ENCODE data around the gene METTL16. TPM values are rescaled to one million over a fixed set of nuclear protein-coding genes. Genes with fewer than 3 reads are reported as not detected.

METTL16 gene
- total RNA-seq, 4 donors from 2014 or later: 30.4 to 48.9 (median 44.7) TPM

DNA sequence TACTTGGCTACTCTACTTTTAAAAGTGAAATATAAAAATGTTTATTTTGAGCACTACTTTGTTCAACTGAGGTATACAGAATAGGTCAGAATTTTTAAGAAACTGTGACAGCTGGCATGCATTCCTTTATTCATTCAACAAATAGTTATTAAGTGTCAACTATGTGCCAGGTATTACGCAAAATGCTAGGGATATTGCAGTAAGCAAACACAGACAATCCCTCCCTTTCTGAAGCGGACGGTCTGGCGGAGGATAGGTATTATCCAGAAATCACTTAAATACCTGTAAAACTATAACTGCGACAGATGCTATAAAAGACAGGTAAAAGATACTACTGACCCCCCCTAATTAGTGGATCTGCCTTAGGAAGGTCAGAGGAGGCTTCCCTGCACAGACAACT lies 26.1 kb downstream of the METTL16 start:
- no peak for DNase-seq
- intact Hi-C loops (cut with DNase I): no loop called here
- H3K4me1 ChIP-seq: peaks cover 3 to 12% of the 10 kb centered on the region in 2 donors
- no peaks in the 10 kb centered on the region for H3K9me3 ChIP-seq
- H3K27ac ChIP-seq: no peak overlapping the region
- no peak for TF ChIP-seq POLR2A (IDR thresholded peaks at IDR 0.05)
- TF ChIP-seq, protein P1, sequence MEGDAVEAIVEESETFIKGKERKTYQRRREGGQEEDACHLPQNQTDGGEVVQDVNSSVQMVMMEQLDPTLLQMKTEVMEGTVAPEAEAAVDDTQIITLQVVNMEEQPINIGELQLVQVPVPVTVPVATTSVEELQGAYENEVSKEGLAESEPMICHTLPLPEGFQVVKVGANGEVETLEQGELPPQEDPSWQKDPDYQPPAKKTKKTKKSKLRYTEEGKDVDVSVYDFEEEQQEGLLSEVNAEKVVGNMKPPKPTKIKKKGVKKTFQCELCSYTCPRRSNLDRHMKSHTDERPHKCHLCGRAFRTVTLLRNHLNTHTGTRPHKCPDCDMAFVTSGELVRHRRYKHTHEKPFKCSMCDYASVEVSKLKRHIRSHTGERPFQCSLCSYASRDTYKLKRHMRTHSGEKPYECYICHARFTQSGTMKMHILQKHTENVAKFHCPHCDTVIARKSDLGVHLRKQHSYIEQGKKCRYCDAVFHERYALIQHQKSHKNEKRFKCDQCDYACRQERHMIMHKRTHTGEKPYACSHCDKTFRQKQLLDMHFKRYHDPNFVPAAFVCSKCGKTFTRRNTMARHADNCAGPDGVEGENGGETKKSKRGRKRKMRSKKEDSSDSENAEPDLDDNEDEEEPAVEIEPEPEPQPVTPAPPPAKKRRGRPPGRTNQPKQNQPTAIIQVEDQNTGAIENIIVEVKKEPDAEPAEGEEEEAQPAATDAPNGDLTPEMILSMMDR (IDR thresholded peaks at IDR 0.05): no peak
- no peaks in the 10 kb centered on the region for H3K36me3 ChIP-seq
- WGBS, 2 donors: 95 to 97% methylated on average over 5 of the region's 5 CpGs
- H3K4me3 ChIP-seq (replicated peaks in 1 of 3): no peak overlapping the region
- H3K27me3 ChIP-seq: no peaks in the 10 kb centered on the region

DNA sequence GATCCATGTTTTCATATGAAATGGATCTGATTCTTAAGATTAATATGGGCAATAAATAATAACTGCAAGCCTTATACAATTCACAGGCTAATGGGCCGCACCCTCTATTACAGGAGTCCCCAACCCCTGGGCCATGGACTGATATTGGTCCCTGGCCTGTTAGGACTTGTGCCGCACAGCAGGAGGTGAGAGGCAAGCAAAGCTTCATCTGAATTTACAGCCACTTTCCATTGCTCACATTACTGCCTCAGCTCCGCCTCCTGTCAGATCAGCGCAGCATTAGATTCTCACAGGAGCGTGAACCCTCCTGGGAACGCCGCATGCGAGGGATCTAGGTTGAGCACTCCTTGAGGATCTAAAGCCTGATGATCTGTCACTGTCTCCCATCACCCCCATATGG lies 26.8 kb downstream of the METTL16 start:
- no peak for TF ChIP-seq POLR2A (IDR thresholded peaks at IDR 0.05)
- TF ChIP-seq, protein P1 (IDR thresholded peaks at IDR 0.05): no peak
- no peak overlapping the region for H3K4me3 ChIP-seq (replicated peaks in 1 of 3)
- no peaks in the 10 kb centered on the region for H3K27me3 ChIP-seq
- no peak for DNase-seq
- no peaks in the 10 kb centered on the region for H3K36me3 ChIP-seq
- no peak overlapping the region for H3K27ac ChIP-seq
- no peaks in the 10 kb centered on the region for H3K9me3 ChIP-seq
- intact Hi-C loops (cut with DNase I): no loop called here
- WGBS, 2 donors: 95 to 98% methylated on average over 8 of the region's 8 CpGs
- peaks cover 0 to 8% of the 10 kb centered on the region in 2 donors for H3K4me1 ChIP-seq

DNA sequence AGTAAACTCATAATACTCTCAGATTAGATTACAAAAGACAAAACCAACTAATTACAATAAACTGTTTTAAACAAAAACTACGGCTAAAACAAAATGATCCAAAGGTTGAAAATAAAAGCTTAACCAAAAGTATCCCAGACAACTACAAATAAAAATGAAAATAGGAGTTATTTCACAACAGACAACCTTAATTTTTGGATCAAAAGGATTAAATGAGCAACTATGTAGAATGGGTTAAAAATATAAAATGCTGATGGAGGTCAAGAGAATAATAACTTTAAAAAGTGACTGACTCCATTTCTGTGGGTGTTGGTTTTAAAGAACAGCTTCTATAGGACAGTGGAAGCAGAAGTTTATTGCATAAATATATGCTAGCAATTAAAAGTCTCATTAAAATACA lies 28.6 kb downstream of the METTL16 start:
- intact Hi-C loops (cut with DNase I): no loop called here
- no peak for DNase-seq
- no peak overlapping the region for H3K4me3 ChIP-seq (replicated peaks in 1 of 3)
- H3K27ac ChIP-seq: no peak overlapping the region
- no peak for TF ChIP-seq POLR2A (IDR thresholded peaks at IDR 0.05)
- TF ChIP-seq, protein P1 (IDR thresholded peaks at IDR 0.05): no peak
- H3K4me1 ChIP-seq: peaks cover 0 to 4% of the 10 kb centered on the region in 2 donors
- H3K36me3 ChIP-seq: no peaks in the 10 kb centered on the region
- H3K27me3 ChIP-seq: no peaks in the 10 kb centered on the region
- 100% methylated on average over 1 of the region's 1 CpG for WGBS, 2 donors
- no peaks in the 10 kb centered on the region for H3K9me3 ChIP-seq

DNA sequence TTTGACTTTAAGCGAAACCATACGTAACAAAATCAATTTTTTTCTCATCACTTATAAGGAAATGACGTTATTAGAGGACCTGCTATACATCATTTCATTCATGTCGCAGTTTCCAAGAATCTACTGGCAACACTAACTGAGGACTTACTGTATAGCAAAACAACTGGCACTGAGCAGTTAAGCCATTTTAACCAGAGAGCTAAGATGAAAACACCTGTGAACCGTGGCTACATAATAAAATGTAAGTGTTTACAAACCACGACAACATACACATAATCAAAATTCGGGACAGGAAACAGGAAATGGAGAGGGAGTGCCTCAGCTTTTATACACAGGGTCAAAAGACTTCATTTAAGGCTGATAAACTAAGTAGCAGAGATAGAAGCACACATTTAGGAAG lies 29.5 kb downstream of the METTL16 start:
- no peak for TF ChIP-seq POLR2A (IDR thresholded peaks at IDR 0.05)
- TF ChIP-seq, protein P1 (IDR thresholded peaks at IDR 0.05): no peak
- intact Hi-C loops (cut with DNase I): no loop called here
- WGBS, 2 donors: 76 to 77% methylated on average over 7 of the region's 7 CpGs

DNA sequence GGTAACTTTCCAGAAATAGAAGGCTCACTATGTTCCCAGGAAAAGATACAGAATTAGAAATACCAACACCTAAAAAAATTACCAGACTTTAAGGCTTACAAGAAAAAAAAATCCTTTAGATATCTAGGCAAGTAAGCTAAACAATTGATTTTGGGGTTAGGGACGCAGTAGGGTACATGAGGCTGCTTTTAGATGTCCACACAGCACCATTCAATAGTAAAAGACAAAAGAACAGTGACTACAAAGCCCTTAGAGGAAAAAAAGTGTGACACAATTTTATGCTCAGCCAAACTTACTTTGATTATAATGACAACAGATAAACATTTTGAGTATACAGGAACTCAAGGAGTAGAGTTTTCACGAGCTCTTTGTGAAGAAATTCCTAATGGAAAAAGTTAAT lies 29.9 kb downstream of the METTL16 start:
- Histone ChIP-seq H3K9me3 (no peaks in the 10 kb centered on the region), H3K27me3 (no peaks in the 10 kb centered on the region), H3K4me1 (peaks cover 0 to 4% of the 10 kb centered on the region in 2 donors), H3K27ac (no peak overlapping the region), H3K36me3 (peaks cover 0 to 6% of the 10 kb centered on the region in 2 donors), H3K4me3 (replicated peaks in 1 of 3) (no peak overlapping the region)
- no peak for DNase-seq
- TF ChIP-seq, protein P1 (IDR thresholded peaks at IDR 0.05): no peak
- no peak for TF ChIP-seq POLR2A (IDR thresholded peaks at IDR 0.05)
- intact Hi-C loops (cut with DNase I): no loop called here
- whole genome bisulfite sequencing, 2 donors: 88 to 91% methylated on average over 2 of the region's 2 CpGs

More for the DNA sequence above, 29.5 kb downstream of the METTL16 start:
- H3K4me1 ChIP-seq: peaks cover 0 to 4% of the 10 kb centered on the region in 2 donors
- peaks cover 0 to 2% of the 10 kb centered on the region in 2 donors for H3K36me3 ChIP-seq
- DNase-seq: no peak
- no peaks in the 10 kb centered on the region for H3K27me3 ChIP-seq
- H3K9me3 ChIP-seq: no peaks in the 10 kb centered on the region
- no peak overlapping the region for H3K4me3 ChIP-seq (replicated peaks in 1 of 3)
- no peak overlapping the region for H3K27ac ChIP-seq

Data from thyroid gland (tissue), 4 donors.